ENCODE measurements around the gene CPA3.

DNA sequence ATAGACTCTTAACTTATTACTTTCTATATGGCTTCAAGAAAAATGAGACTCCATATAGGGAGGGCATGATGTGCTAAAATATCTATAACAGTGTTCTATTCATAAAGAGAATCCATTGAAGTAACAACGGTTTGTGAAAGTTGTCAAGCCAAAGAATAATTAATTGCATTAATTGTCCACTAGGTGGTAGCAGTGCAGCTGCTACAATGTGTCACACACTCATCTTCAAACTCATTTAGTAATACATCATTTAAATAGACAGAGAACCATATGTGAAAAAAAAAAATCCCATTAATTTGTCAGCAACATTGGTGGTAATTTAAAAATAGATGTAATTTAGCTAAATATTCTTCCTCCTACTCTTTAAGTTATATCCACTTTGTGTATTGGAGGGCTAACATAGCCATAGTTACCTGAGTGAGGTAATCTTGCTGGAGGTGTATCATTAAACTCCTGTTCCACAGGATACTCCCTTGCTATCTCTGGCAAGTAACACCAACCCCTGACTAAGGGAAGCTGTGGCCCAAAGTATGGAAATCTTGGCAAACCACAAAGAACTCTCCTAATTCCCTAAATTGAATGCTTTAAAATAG is 3.7 kb upstream of the CPA3 start:
- TF ChIP-seq EZH2phosphoT487 (IDR thresholded peaks at IDR 0.05; ENCODE audit: borderline replicate concordance) (no peak), POLR2AphosphoS5 (IDR thresholded peaks at IDR 0.05; ENCODE audit: low read depth, low read length) (no peak), EZH2 (IDR thresholded peaks at IDR 0.05) (no peak), POLR2A (IDR thresholded peaks at IDR 0.05; ENCODE audit: borderline replicate concordance, extremely low read depth, insufficient read depth, insufficient read length) (no peak), TCF7L2 (IDR thresholded peaks at IDR 0.05; ENCODE audit: borderline replicate concordance, extremely low read depth, insufficient read depth, insufficient read length) (no peak)
- TF ChIP-seq, protein P1, sequence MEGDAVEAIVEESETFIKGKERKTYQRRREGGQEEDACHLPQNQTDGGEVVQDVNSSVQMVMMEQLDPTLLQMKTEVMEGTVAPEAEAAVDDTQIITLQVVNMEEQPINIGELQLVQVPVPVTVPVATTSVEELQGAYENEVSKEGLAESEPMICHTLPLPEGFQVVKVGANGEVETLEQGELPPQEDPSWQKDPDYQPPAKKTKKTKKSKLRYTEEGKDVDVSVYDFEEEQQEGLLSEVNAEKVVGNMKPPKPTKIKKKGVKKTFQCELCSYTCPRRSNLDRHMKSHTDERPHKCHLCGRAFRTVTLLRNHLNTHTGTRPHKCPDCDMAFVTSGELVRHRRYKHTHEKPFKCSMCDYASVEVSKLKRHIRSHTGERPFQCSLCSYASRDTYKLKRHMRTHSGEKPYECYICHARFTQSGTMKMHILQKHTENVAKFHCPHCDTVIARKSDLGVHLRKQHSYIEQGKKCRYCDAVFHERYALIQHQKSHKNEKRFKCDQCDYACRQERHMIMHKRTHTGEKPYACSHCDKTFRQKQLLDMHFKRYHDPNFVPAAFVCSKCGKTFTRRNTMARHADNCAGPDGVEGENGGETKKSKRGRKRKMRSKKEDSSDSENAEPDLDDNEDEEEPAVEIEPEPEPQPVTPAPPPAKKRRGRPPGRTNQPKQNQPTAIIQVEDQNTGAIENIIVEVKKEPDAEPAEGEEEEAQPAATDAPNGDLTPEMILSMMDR (IDR thresholded peaks at IDR 0.05 in 2 of 3, conservative IDR thresholded peaks at IDR 0.05 in 1 of 3; ENCODE audit: borderline replicate concordance in 1 of 3, insufficient read depth in 1 of 3, low read depth in 2 of 3, low read length in 2 of 3) = peak; percentile 53 to 84 (median 67)
